Fibroblast of skin of right biceps (primary cell): ENCODE measurements around the gene CFAP45.
"Not testable (repeated sequence)": the region's sequence is repeated elsewhere in the genome, so short reads cannot be mapped to it uniquely, and the experiment has no call there.

ENCODE experiments used
- DNase-seq: peaks from one replicate; pipeline ENCODE4 v3.0.0-alpha.2; 2013

The CFAP45 gene

DNA sequence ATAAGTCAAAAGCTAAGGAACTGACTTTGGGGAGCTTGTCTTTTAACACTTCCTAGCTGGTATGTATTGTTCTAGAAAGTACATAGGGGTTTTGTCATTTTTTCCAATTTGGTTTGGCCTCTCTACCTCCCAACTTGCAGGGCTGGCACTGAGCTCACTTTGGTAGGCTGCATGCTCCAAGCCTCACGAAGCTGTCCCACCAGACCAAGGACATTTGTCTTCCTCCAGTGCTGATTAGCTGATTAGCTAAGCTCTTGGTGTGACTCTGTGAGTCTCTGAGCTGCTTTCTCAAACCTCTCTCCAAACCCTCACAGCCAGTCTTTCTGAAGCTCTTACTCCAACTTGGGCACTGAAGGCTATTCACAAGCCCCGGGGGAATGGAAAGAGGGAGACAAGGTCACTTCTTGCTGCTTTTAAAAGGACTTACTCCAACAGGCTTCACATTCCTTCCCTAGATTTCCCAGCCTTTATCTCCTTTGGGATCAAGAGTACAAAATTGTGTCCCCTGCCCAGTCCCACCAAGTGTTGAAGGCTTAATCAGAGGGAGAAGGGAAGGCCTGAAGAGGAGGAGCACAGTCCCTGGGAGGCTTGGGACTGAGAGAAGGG, 893 bp upstream of the CFAP45 start:
- no peak for DNase-seq

DNA sequence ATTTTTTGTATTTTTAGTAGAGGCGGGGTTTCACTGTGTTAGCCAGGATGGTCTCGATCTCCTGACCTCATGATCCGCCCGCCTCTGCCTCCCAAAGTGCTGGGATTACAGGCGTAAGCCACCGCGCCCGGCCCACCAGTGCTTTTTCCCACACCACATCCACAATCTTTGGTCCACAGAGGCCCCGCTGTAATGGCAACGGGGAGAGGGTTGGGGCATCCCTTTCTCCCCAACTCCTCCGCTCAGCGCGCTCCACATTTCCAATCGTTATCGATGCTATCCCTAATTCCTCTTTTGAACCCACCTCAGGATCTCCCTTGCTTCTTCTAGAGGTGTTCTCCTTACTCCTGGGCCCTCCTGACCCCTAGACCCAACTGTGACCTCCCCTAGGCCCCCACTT, 331 bp downstream of the CFAP45 start:
- not testable (repeated sequence) for DNase-seq

DNA sequence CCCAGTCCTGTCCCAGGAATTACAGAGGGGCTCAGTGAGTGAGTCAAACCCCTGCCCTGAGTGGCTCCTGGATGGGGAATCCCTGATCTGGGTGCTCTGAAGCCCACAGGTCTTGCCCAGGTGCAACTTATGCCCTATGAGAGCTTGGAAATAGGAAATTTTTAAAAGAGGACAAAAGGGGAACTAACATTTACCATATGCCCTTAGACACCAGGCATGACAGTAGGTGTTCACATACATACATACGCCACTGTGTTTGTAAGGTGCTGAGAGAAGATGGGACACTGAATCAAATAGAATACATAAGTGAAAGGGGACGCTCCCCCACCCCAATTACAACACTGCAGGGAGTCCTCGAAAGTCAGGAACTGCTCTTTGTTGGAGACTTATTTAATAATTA, 1.4 kb downstream of the CFAP45 start:
- no peak for DNase-seq

DNA sequence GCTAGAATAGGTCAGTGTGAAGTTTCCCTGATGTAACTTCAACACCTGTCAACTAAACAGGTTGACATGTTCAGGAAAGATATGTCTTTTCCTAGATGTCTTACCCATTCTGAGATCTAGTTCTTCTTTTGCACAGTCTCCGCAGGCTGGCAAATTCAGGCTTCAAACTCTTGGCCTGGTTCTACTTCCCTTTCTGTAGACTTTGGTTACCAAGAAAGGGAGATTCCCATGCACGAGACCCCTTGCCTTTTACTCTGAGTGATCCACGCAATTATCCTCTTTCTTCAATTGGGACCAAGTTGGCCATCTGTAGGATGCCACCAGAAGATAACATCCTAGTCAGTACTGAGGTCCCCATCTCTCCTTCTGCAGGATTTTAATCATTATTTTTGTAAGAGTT, 2.0 kb downstream of the CFAP45 start:
- no peak for DNase-seq

DNA sequence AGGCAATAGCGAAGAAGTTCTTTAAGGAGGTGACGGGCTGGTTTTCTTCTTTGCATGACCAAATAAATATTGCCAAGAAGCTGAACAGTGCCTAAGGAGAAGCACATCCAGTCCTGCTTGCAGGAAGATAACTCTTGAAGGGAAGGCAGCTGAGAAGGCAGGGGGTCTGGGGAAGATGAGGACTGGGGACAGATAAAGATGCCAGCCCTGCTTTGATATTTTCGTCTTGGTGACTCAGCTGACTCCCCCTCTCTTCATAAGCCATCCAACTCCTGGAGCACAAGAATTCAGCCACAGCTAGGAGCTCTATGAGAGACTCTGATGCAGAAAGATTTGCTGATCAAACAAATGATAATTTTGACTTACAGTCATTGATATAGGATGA, 3.4 kb downstream of the CFAP45 start:
- DNase-seq, result no peak

DNA sequence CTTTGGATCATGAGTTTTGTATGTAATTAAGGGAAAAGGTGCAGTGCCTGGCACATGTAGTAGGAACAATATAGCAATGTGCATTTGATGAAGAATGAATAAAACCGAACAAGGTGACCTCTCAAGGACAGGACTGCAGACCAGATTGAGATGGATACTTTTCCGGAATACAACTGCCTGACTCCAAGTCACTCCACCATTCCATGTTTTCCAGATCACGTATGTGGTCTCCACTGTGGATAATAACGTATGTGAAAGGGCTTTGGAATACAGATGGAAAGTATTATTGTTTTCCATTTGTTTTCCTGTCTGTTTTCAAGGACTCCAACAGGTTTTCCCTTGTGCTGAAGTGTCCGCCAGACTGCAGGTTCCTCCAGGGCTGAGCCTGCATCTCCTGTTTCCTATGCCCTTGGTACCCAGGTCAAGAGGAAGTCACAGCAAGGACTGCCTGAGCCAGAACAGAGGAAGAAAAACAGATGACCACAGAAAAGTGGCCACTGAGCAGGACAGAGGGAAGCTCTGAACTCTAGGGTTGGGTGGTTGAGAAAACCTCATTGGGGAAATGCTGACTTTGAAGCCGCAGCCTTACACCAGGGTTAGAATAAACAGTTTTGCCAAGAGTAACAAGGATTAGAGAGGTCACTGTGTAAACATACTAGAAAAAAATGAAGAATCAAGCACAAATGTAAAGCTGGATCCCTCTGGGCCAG, 4.0 kb downstream of the CFAP45 start:
- DNase-seq, result peak; percentile 24

DNA sequence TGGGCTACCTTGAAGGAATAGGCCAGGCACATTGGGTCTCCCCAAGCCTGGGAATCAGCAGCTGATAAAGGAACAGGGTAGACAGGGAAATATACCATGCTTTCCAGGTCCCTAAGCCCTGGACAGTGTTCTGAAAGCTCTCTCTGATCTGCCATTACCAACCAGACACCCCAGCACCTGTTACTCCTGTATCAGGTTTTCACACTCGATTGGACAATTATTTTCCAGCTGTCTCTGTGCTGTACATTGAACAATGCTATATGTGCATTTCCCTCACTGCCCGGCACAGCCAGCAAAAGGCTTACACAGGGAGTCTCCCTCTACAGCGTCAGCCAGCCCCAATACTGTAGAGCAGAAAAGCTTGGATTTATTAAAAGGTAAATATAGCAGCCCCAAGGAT, 4.7 kb downstream of the CFAP45 start:
- no peak for DNase-seq

DNA sequence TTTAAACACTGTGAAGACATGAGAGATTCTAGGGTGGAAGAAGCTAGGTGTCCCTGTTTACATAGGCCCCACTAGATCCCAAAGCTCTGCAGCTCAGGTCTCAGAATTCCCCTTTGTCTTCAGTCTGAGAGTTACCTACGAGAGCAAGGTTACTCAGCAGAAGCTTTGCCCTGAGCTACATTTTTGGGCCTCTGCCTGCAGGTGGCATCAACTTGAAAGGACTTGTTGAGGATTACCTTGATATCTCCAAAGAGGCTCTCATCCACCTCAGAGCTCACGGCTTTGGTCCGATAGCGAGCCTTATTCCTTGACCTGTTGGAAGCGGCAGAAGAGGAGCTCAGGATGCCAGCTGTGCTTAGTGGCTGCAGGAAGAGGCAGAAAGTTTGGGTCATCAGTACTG, 7.0 kb downstream of the CFAP45 start:
- DNase-seq, result no peak

DNA sequence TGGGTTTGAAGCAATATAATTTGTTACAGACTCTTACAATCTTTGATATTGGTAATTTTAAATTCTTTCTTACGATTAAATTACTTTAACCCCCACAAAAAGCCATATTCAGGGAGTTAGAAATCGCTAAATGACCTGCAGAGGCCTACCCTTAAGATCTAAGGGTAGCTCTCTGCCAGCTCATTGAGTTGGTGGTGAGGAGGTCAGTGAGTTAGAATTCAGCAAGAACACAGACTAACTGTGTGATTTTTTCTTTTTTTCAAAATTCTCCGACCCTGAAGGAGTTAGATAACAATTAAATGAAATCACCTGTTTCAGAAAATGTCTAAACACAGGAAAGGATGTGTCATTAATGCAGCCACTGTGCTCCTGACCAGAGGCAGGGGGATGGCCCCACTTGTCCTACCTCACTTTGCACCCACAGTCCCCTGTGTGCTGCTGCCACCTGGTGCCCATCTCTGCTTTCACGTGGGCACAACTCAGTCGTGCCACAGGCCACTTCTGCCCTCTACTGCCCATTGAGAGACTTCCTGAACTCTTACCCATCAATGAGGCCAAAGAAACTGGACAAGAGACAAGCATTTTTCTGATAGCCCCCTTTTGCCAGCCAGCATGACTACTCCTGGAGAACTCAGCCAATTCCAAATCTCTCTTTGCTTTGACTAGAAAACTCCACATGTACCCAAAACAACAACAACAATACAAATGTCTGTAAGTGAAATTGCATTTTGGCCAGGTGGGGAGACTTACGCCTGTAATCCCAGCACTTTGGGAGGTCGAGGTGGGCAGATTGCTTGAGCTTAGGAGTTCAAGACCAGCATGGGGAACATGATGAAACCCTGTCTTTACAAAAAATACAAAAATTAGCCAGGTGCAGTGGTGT, 8.4 kb downstream of the CFAP45 start:
- peak; percentile 86 for DNase-seq

DNA sequence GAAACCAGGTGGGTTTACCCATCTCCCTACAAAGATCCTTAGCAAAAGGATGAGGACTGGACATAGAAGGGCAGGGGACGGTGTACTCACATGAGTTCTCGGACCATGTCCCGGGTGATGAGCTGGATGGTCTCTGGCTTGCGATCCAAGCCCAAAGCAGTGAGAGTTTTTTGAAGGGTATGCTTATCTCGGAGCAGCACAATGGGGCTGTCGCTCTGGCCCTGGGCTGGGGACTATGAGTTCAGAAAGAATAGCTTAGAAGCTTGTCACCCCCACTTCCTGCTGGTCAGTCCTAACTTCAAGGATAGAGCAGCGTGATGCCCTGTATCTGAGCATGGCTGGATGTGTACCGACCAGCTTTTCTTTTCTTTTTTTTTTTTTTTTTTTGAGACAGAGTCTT, 9.6 kb downstream of the CFAP45 start:
- no peak for DNase-seq

DNA sequence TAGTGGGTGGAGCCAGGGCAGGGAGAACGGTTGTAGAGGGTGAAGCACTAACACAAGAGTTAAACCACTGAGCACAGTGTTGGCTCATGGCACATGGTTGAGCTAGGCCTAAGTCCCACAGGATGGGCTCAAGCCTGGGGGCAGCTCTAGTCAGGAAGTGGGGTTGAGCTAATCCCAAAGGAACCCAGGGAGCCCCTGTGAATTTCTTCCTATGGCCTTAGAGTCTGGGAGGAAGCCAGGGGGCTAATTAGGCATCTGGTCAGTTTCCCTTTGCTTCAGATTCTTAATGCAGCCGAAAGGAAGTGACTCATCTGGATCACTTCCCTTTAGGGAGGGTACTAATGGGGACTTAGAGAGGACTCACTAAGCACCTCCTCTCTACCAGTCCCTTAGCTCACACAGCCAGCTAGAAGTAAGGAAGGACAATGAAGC, 10.1 kb downstream of the CFAP45 start:
- peak; percentile 94 for DNase-seq

DNA sequence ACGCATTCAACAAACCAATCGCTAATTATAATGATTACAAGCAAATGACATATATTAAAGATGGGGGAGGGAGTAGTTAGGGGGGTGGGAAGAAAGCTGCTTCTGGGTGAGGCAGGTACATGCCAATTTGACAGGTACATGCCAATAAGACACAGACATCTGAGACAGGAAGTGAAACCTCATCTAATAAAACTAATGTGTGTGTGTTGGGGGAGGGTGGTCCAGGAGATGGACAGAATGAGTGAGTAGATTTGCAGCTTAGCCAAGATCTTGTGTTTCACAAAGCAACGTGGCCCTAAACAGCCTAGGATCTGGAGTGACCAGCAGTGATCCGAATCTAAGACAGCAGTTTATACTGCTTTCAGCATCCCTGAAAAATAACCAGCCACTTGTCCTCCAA, 10.8 kb downstream of the CFAP45 start:
- DNase-seq, result no peak

DNA sequence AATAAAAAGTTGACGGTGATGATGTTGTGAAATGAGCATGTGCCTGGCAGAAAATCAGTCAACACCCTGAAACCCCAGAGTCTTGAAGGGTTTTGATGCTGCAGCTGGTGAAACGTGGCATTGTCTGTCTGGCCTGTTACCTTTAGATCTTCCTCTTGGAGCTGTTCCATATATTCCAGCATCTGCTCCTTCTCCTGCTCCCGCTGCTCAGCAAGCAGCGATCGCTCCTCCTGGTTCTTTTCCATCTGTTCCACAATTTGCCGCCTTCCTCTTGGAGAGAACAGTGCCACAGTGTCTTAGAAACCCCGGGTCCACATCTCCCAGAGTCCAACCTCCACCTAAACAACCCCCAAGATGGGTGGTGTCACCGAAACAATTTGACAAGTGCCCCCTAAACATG, 15.7 kb downstream of the CFAP45 start:
- DNase-seq, result no peak

DNA sequence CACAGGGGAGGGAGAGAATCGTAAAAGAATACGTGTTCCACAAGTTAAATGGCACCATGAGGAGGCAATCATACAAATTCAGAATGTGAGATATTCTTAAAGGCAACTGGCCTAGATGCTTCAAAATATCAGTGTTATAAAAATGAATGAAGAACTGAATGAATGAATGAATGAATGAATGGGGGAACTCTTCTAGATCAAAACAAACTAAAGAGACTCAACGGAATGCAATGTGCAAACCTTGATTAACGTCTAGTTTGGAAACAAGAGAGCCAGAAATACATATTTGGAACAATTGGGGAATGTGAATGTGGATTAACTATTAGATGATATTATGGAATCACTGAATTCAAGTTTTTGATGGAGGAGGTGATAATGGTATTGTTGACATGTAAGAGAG, 16.8 kb downstream of the CFAP45 start:
- DNase-seq, result no peak

DNA sequence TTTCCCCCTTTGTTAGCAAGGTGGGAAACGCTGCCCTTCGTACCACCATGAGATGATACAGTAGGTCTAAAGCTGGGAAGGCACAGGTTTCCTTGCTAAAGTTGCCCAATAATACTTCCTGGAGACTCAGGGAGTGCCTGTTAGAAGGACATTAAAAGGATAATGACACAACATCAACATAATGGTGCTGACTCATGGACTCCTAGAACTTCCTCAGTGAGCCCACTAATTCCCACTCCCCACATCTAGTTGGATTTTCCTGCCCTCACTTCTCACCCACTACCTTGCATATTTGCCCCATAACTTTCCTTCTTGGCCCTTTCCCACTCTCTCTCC, 17.5 kb downstream of the CFAP45 start:
- DNase-seq, result peak; percentile 56

DNA sequence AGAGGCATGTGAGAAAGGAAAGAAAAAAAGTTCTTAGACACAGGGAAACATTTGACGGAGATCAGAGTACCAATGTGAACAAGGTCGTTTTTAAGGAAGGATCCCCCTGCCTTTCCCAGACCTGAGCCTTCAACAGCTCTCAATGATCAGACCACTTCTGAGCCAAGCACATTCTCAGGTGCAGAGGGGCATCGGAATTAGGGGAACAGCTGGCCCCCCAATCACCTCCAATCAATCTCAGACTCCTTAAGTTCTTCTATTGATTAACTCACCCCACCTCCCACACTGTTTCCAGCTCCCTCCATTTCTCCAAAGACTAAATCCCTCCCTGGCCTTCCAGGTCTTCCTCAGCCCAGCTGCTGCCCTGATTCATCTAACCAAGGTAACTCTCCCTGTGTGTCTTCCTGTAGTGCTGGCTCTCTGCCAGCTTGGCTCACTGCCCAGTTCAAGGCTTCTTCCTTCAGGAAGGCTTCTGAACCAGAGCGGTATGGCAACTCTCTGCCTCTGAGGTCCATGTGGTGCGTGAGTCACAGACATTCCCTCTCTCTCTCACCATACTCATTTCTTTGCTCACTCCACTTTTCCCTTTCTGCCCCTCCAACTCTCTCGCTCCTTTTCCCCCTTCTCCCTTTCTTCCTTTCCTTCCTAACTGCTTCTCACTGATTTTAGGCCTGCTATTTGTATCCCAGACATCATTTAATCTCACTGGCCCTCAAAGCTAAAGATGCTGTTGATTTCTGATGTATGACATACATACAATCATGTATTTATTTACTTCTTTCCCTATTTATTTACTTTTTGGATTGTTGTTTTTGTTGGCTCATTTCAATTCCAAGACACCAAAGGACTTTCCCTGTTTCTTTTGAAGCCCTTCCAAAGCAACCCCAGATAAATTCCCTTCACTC, 18.1 kb downstream of the CFAP45 start:
- DNase-seq, result peak; percentile 99

DNA sequence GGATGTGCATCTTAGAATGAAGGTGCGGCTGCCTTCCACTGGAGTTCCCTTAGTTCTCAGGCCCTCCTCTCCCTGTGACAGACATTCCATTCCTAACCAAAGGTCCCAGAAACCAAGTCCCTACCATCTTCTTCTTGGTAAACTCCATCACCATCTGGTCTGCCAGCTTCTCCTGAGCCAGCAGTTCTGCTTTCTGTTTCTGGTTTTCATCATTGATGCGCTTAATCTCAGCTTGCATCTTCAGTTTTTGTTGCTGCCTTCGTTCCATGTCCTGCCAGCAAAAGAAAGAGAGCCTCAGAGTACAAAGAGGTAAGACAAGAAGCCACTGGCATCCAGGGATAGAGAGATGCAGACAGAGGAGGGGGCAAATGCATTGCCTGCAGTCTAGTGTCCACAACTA, 19.5 kb downstream of the CFAP45 start:
- no peak for DNase-seq

DNA sequence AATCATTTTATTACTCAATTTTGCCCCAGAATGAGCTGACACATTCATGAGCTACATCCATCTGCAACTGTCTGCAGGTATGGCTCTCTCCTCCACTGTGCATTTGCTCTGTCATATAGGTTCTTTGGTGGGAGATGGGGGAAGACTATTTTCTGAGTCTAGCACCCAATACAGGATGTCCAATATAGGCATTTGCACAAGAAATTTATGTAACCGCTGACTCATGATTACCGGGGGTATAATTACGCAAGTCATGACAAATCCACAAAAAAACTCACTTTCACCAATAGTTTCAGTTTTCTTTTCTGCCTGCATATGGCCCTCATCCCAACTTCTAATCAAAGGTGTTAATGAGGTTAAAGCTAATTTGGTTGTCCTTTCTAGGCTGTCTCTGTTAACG, 20.0 kb downstream of the CFAP45 start:
- DNase-seq, result peak; percentile 78

DNA sequence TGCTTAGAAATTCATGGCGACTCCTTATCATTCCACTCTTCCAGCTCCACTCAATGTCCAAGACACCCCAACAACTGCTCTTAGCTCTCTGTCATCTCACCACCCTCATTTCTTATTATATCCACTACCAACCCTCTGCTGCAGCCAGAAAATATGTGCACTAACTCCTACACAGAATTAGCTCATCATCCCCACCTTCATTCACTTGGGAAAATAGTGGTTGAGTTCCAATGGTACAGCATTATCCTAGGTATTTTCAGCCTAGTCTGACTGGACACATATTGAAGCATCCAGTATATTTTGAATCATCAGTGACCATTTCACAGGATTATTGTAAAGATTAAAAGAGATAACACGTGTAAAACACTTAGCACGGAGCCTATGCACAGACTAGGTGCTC, 20.8 kb downstream of the CFAP45 start:
- no peak for DNase-seq

DNA sequence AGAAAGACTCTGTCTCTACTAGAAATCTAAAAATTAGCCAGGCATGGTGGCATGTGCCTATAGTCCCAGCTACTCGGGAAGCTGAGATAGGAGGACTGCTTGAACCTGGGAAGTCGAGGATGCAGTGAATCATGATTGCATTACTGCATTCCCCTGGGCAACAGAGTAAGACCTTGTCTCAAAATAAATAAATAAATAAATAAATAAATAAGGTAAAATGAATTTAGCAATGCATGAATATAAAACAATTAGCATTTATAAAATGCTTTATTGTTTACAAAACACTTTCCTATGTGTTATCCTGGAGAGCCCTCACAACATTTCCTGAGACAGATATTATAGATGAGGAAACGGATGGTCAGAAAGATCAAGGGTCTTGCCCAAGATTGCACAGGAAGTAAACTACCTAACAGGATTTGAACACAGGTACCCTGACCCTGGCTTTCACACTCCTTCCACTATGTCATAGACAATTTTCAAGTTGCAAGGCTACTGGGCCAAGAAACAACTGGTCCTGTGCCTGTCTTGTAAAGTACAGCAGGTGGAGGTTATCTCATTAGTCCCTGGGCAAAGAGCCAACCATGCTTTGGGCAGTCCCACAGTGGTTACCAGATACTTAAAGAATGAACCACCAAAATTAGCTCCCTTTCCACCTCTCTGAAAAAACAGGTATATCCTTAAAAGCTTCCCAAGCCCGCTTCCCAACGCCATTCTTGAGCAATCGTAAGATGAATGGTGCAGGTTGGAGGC, 22.1 kb downstream of the CFAP45 start:
- no peak for DNase-seq

DNA sequence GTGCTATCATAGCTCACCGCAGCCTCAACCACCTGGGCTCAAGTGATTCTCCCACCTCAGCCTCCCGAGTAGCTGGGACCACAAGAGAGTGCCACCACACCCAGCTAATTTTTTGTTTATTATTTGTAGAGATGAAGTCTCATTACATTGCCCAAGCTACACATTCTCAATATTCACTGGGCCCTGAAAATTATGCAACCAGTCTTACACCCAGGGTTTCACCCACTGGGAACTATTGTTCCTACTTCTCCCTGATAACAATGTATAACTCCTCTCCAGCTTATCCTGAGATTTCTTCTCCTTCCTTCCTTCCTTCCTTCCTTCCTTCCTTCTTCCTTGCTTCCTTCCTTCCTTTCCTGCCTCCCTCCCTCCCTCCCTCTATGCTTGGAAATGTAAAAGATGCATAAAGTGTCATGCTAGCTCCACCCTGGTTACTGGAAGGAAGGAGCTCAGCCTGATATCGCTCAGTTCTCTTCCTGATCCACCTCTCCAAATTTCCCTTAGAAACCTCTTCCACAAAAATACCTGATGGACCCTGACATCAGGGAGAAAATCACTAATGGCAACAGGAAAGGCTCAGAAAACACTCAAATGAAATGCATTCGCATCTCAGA, 26.3 kb downstream of the CFAP45 start:
- DNase-seq, result no peak

DNA sequence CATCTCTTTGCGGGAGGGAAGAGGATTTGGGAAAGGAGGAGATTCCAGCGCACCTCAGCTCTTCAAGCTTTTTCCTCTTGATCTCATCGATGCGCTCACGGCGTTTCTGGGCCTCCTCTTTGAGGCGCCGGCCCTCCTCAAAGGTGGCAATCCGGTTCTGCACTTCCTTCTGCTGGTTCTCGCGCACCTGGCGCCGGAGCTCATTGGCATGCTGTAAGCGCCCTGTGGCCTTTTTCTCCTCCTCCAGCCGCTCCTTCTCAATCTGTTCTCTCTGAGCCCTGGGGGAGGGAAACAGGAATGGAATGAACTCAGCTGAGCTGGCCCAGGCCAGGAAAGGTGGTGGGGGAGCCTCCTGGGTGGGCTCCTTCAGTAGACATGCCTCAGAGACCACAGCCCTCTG, 27.1 kb downstream of the CFAP45 start:
- DNase-seq, result no peak
